Neutrophil (primary cell): ENCODE data around the gene GNG14.
"Not testable (repeated sequence)": the region's sequence is repeated elsewhere in the genome, so short reads cannot be mapped to it uniquely, and the experiment has no call there.

Experiments used
- H3K27ac ChIP-seq: fragments of 200-600 bp; sonication (generic); 2 replicates; pipeline ENCODE4 v1.5.1; 2016; ENCODE audit warnings: mild to moderate bottlenecking, moderate library complexity
- H3K27me3 ChIP-seq: fragments of 200-600 bp; sonication (generic); 2 replicates; pipeline ENCODE4 v1.6.0; 2016; ENCODE audit warnings: mild to moderate bottlenecking
- H3K36me3 ChIP-seq: fragments of 200-600 bp; sonication (generic); 2 replicates; pipeline ENCODE4 v1.5.1; 2017
- H3K4me1 ChIP-seq, 2 experiments: fragments of 200-600 bp in 1 of 2; sonication (generic) in 1 of 2; 1 replicate in 1 of 2; 2 replicates in 1 of 2; pipeline versions ENCODE4 v1.5.1 to v1.6.1; 2013 to 2016; ENCODE audit warnings: low read depth in 1 of 2, low read length in 1 of 2, mild to moderate bottlenecking in 1 of 2, moderate library complexity in 1 of 2; ENCODE audit not compliant: control insufficient read depth in 1 of 2, insufficient read depth in 1 of 2
- H3K4me3 ChIP-seq, 2 experiments: fragments of 200-600 bp in 1 of 2; sonication (generic) in 1 of 2; 1 replicate in 1 of 2; 2 replicates in 1 of 2; pipeline ENCODE4 v1.5.1; 2013 to 2016; ENCODE audit warnings: low read depth in 1 of 2, low read length in 1 of 2, mild to moderate bottlenecking in 1 of 2, moderate library complexity in 1 of 2
- H3K9me3 ChIP-seq: fragments of 200-600 bp; sonication (generic); 2 replicates; pipeline ENCODE4 v1.5.1; 2016
- CTCF ChIP-seq: fragments of 200-600 bp; sonication (generic); IDR thresholded peaks from 2 replicates; pipeline ENCODE4 v1.5.1; 2016; ENCODE audit warnings: antibody characterized with exemption

Gene GNG14

GRCh38 chr19:12694641-12695040 lies 6.8 kb downstream of the GNG14 start:
- H3K9me3 ChIP-seq, result no peaks in the 10 kb centered on the region
- no peaks in the 10 kb centered on the region for H3K36me3 ChIP-seq
- no peaks in the 10 kb centered on the region for H3K27me3 ChIP-seq
- H3K27ac ChIP-seq, result no peak overlapping the region
- H3K4me3 ChIP-seq, result no peak overlapping the region
- no peak for TF ChIP-seq CTCF
- H3K4me1 ChIP-seq, result peaks cover 16 to 19% of the 10 kb centered on the region in 2 experiments

- Histone ChIP-seq H3K36me3 (peaks cover 3% of the 10 kb centered on the region), H3K27me3 (no peaks in the 10 kb centered on the region), H3K4me1 (peaks cover 13 to 16% of the 10 kb centered on the region in 2 experiments), H3K4me3 (no peak overlapping the region), H3K9me3 (no peaks in the 10 kb centered on the region), H3K27ac (no peak overlapping the region)
- no peak for TF ChIP-seq CTCF
Measured at GRCh38 chr19:12695096-12695495, 7.3 kb downstream of the GNG14 start.

GRCh38 chr19:12695514-12695913 lies 7.7 kb downstream of the GNG14 start:
- Histone ChIP-seq H3K4me1 (peaks cover 13 to 16% of the 10 kb centered on the region in 2 experiments), H3K27ac (no peak overlapping the region), H3K36me3 (peaks cover 7% of the 10 kb centered on the region), H3K9me3 (no peaks in the 10 kb centered on the region), H3K4me3 (no peak overlapping the region), H3K27me3 (no peaks in the 10 kb centered on the region)
- no peak for TF ChIP-seq CTCF

- H3K36me3 ChIP-seq, result peaks cover 11% of the 10 kb centered on the region
- H3K27ac ChIP-seq, result peak overlapping the region; percentile 89
- no peaks in the 10 kb centered on the region for H3K9me3 ChIP-seq
- no peaks in the 10 kb centered on the region for H3K27me3 ChIP-seq
- H3K4me3 ChIP-seq, result peak overlapping the region; percentile 82 to 92
- H3K4me1 ChIP-seq, result peaks cover 13 to 16% of the 10 kb centered on the region in 2 experiments
- TF ChIP-seq CTCF, result no peak
Measured at GRCh38 chr19:12695997-12696365, 8.2 kb downstream of the GNG14 start.

- Histone ChIP-seq H3K27me3 (no peaks in the 10 kb centered on the region), H3K9me3 (no peaks in the 10 kb centered on the region), H3K36me3 (peaks cover 18% of the 10 kb centered on the region), H3K4me1 (peaks cover 13 to 16% of the 10 kb centered on the region in 2 experiments), H3K4me3 (peak within 1 kb of the TSS; percentile 82 to 92), H3K27ac (peak within 1 kb of the TSS; percentile 89)
- no peak for TF ChIP-seq CTCF
Measured at GRCh38 chr19:12696366-12697335, 8.9 kb downstream of the GNG14 start, which contains the start of gene FBXW9. FBXW9 (minus strand) TSS chr19:12696631; CDS start chr19:12696581, 50 bp downstream.

GRCh38 chr19:12697425-12697824 lies 9.6 kb downstream of the GNG14 start:
- Histone ChIP-seq H3K4me3 (peak overlapping the region; percentile 82 to 92), H3K4me1 (peaks cover 13 to 16% of the 10 kb centered on the region in 2 experiments), H3K27ac (peak overlapping the region; percentile 89), H3K36me3 (peaks cover 26% of the 10 kb centered on the region)
- not testable (repeated sequence) for H3K27me3 ChIP-seq, H3K9me3 ChIP-seq
